Tibial artery (tissue), 4 donors: ENCODE results near the gene ERMARD.

Experiments
- DNase-seq, 2 donors: peaks; one replicate each; pipeline ENCODE4 v3.0.0-alpha.2; 2019
- H3K27ac ChIP-seq, 2 donors: fragments of 200-600 bp; sonication (generic) in 1 of 2; 1 replicate in 1 of 2; 2 replicates in 1 of 2; pipeline ENCODE4 v1.5.1; 2018 to 2019; ENCODE audit warnings: mild to moderate bottlenecking in 1 of 2
- H3K27me3 ChIP-seq, 2 donors: fragments of 200-600 bp; sonication (generic) in 1 of 2; one replicate each; pipeline versions ENCODE4 v1.5.1 to v1.6.0; 2016 to 2019
- H3K36me3 ChIP-seq, 3 donors: fragments of 200-600 bp; sonication (generic) in 2 of 3; one replicate each; pipeline ENCODE4 v1.5.1; 2016 to 2019; ENCODE audit warnings: mild to moderate bottlenecking in 2 of 3
- H3K4me1 ChIP-seq, 4 donors: fragments of 200-600 bp; sonication (generic) in 2 of 4; 1 replicate in 3 of 4; 2 replicates in 1 of 4; pipeline ENCODE4 v1.5.1; 2016 to 2019
- H3K4me3 ChIP-seq, 2 donors: fragments of 200-600 bp; sonication (generic) in 1 of 2; 1 replicate in 1 of 2; 2 replicates in 1 of 2; pipeline ENCODE4 v1.5.1; 2018 to 2019; ENCODE audit warnings: mild to moderate bottlenecking in 2 of 2
- H3K9me3 ChIP-seq, 3 donors: fragments of 200-600 bp; sonication (generic) in 1 of 3; one replicate each; pipeline ENCODE4 v1.5.1; 2016 to 2019
- intact Hi-C: fragments of 100-400 bp; cut with DNase I; formaldehyde crosslinking; loops from one replicate; pipeline ENCODE4 v1.15.0; 2023; ENCODE audit warnings: low total_unique reads
- TF ChIP-seq, protein P1 (sequence below), 2 experiments: fragments of 200-600 bp in 1 of 2; fragments of 450-650 bp in 1 of 2; IDR thresholded peaks; one replicate each; pipeline ENCODE4 v1.5.1; 2017 to 2019; ENCODE audit warnings: antibody characterized with exemption in 2 of 2, mild to moderate bottlenecking in 1 of 2, moderate library complexity in 1 of 2

ERMARD gene

DNA sequence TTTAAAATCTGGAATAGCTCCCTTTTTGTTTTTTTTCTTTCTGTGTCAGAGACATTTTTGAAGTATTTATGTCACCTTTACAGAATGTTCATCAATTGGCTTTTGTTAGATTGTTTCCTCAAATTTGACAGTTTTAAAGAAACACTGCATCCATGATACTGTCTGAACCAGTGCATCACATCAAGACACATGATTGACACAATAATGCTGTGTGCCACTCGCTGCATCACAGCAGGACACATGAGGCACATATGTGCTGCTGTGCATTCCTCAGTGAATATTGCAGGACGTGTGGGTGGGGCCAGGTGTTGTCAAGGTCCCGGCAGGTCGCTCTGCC is 37.4 kb downstream of the ERMARD start:
- intact Hi-C loops, result loop anchor here (5.0 kb wide), 1 partner anchor 744 kb away; no protein-coding TSS in a partner anchor
- Histone ChIP-seq H3K9me3 (no peaks in the 10 kb centered on the region), H3K27me3 (no peaks in the 10 kb centered on the region), H3K4me3 (no peak overlapping the region), H3K27ac (no peak overlapping the region), H3K4me1 (peaks cover 0 to 14% (median 5%) of the 10 kb centered on the region in 4 donors), H3K36me3 (peaks cover 0 to 15% (median 0%) of the 10 kb centered on the region in 3 donors)
- TF ChIP-seq, protein P1, sequence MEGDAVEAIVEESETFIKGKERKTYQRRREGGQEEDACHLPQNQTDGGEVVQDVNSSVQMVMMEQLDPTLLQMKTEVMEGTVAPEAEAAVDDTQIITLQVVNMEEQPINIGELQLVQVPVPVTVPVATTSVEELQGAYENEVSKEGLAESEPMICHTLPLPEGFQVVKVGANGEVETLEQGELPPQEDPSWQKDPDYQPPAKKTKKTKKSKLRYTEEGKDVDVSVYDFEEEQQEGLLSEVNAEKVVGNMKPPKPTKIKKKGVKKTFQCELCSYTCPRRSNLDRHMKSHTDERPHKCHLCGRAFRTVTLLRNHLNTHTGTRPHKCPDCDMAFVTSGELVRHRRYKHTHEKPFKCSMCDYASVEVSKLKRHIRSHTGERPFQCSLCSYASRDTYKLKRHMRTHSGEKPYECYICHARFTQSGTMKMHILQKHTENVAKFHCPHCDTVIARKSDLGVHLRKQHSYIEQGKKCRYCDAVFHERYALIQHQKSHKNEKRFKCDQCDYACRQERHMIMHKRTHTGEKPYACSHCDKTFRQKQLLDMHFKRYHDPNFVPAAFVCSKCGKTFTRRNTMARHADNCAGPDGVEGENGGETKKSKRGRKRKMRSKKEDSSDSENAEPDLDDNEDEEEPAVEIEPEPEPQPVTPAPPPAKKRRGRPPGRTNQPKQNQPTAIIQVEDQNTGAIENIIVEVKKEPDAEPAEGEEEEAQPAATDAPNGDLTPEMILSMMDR (IDR thresholded peaks at IDR 0.05), result no peak
- no peak for DNase-seq

DNA sequence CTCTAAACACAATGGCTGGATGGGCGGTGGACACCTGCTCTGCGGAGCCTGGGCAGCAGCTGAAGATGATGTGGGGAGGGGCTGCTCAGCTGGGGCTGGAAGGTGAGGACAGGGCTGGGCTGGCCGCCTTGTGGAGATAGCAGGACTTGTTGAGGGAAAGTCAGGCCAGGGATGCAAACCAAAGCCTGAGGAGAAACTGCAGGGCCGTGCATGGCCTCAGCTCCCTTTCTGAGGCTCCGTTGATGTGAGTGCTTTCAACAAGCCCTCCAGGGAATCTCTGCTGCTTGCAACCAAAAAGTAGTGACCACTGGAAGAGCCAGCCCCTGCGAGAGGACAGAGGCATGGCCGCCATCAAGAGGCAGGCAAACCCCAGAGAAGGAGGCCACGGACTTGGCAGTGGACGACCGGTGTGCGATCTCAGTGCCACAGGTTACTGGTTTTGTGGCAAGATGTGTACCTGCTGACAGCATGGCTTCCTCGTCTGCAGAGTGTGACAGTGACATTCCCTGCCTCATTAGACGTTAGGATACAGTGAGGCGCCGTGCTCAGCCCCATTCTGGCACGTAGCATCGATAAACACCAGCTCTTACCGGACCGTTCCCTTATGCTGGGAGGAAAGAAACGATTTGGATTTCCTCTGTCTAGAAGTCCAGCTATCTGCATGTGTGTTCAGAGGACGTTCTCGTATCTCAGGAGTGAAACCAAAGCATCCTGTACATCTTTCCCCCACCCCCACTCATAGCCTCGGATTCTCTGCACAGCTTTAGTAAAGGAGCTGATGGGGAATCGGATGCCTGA is 37.9 kb downstream of the ERMARD start:
- TF ChIP-seq, protein P1 (IDR thresholded peaks at IDR 0.05), result no peak
- Histone ChIP-seq H3K27me3 (peaks cover 0 to 1% of the 10 kb centered on the region in 2 donors), H3K4me1 (peaks cover 0 to 14% (median 5%) of the 10 kb centered on the region in 4 donors), H3K36me3 (peaks cover 0 to 9% (median 0%) of the 10 kb centered on the region in 3 donors), H3K27ac (peak overlapping the region; percentile 55 to 61), H3K4me3 (peak overlapping the region; percentile 47 to 55), H3K9me3 (no peaks in the 10 kb centered on the region)
- intact Hi-C loops, result loop anchor here (5.0 kb wide), 1 partner anchor 743 kb away; no protein-coding TSS in a partner anchor
- peak in 1 of 2 donors; percentile 41 for DNase-seq

DNA sequence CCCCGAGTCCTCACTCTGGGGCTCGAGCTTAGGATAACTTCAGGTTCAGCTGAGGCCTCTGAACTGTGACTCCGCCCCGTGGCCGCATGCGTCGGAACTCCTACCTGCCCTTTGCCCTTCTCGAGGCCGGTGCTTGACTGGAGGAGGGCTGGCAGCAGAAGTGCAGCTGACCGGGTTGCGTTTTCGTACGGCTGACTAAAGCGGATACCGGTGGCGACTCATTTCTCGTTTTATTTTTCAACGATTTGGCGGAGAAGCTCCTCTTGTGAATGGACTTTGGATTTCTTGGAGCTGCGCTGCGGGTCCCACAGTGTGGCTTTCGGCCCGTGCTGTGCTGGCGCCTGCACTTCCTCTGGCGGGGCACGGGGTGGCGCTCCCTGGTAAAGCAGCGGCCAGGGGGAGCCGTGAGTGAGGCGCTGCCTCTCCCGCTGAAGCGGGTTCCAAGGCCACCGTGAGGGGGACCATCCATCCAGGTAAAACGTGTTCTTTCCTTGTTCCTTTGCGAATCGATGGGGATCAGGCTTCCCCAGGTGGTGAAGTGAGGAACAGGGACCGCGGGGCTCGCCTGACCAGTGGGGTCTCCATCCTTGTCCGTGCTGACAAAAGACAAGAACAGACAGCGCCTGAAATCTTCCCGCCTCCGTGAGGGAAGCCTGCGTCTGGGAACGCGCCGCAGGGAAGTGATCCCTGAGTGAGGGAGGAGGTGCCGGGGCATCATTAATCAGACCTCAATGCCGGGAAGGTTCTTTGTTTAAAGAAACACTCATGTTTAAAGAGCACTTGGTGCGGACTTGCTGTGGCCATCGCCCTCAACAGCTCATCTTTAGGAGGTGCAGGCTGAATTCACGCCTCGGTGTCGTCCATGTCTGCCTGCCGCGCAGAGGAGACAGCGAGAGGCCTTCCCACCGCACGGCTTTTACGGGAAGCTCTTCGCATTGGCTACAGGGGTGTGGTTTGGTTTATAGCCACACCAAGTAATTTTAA is 38.8 kb downstream of the ERMARD start:
- intact Hi-C loops, result loop anchor here (5.0 kb wide), 2 partner anchors 497 to 742 kb away; no protein-coding TSS in a partner anchor
- Histone ChIP-seq H3K36me3 (peaks cover 0 to under 1% (median 0%) of the 10 kb centered on the region in 3 donors), H3K27ac (peak overlapping the region; percentile 55 to 61), H3K4me3 (peak overlapping the region; percentile 47 to 55), H3K4me1 (peaks cover 0 to 14% (median 5%) of the 10 kb centered on the region in 4 donors), H3K27me3 (peaks cover 0 to 5% of the 10 kb centered on the region in 2 donors), H3K9me3 (no peaks in the 10 kb centered on the region)
- TF ChIP-seq, protein P1 (IDR thresholded peaks at IDR 0.05), result peak; percentile 93 to 98
- DNase-seq, result peak; percentile 55 to 82

DNA sequence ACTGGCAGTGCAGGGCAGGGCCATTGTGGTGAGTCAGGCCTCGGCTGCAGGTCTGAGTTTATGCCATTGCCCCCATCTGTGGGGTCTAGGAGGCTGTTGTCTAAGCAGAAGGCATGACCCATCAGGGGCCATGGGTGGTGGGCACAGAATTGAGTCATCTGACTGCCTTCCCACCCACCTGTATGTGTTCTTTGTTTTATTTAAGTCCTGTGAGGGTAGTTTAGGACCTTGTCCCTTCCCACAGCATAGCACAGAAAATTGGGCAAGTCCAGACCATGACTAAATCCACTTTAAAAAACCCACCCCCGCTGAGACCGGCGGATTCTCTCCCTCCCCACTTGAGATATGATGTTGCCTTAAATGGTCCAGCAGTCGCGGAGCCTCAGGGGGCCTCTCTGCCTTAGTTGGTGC is 40.3 kb downstream of the ERMARD start:
- intact Hi-C loops, result loop anchor here (5.0 kb wide), 1 partner anchor 496 kb away; no protein-coding TSS in a partner anchor

More for the DNA sequence above, 40.3 kb downstream of the ERMARD start:
- TF ChIP-seq, protein P1 (IDR thresholded peaks at IDR 0.05), result no peak
- no peak overlapping the region for H3K4me3 ChIP-seq
- H3K27me3 ChIP-seq, result peaks cover 0 to 5% of the 10 kb centered on the region in 2 donors
- H3K36me3 ChIP-seq, result no peaks in the 10 kb centered on the region
- peaks cover 0 to 14% (median 5%) of the 10 kb centered on the region in 4 donors for H3K4me1 ChIP-seq
- H3K27ac ChIP-seq, result no peak overlapping the region
- no peaks in the 10 kb centered on the region for H3K9me3 ChIP-seq
- DNase-seq, result peak; percentile 15 to 28
